GM12891 (cell line): Measurements from ENCODE around the gene PCDH10.

Experiments
- POLR2A ChIP-seq: IDR thresholded peaks from 2 replicates; pipeline ENCODE4 v1.6.1; 2011; ENCODE audit warnings: low read depth, low read length, control low read depth
- SPI1 ChIP-seq: IDR thresholded peaks from 2 replicates; pipeline ENCODE4 v1.6.1; 2011; ENCODE audit warnings: low read depth, low read length, control low read depth
- TAF1 ChIP-seq: IDR thresholded peaks from 2 replicates; pipeline ENCODE4 v1.6.1; 2011; ENCODE audit warnings: low read depth, low read length, control low read depth

GRCh38 chr4:133148690-133149363 is at the start of gene PCDH10:
- TF ChIP-seq TAF1 (no peak), POLR2A (no peak), SPI1 (no peak)
